HepG2 (cell line): ENCODE results near the gene IL22. TPM values are rescaled to one million over a fixed set of nuclear protein-coding genes. Genes with fewer than 3 reads are reported as not detected.

ENCODE experiments used
- ATAC-seq: fragments of 200-7000 bp; cut with Tn5 transposase; 3 replicates; pipeline ENCODE4 v1.9.1; 2020; ENCODE audit warnings: mild to moderate bottlenecking, moderate library complexity
- BruUV-seq: library from RNA; stranded (reverse); fragments of 400-500 nt; replicated peaks from 2 replicates; lab custom pipeline; 2021; lab: Mats Ljungman, UMichigan
- CTCF ChIA-PET: fragments of 300-600 bp; formaldehyde crosslinking; extraction: SDS; loops from one replicate; lab custom pipeline; 2021; ENCODE audit warnings: low total read pairs, inconsistent platforms, low intra/inter-chr PET ratio; lab: Yijun Ruan, JAX
- POLR2A ChIA-PET: fragments of 350-600 bp; sonication (Branson Sonifier 250); formaldehyde crosslinking; loops from one replicate; lab custom pipeline; 2020; ENCODE audit warnings: antibody characterized with exemption, inconsistent platforms; lab: Yijun Ruan, JAX
- DNase-seq: peaks from one replicate; pipeline ENCODE4 v3.0.0-alpha.2; 2015; ENCODE audit warnings: low spot score
- FAIRE-seq: peaks from 3 replicates; lab custom pipeline; 2011; peaks lifted over from hg19 to GRCh38; lab: Jason Lieb, UNC
- H2AFZ ChIP-seq: one replicate; pipeline ENCODE4 v1.6.1; 2011; ENCODE audit warnings: low read length, inconsistent platforms
- H3K27ac ChIP-seq: fragments of 300-600 bp; 3 replicates; pipeline ENCODE4 v1.8.0; 2011; ENCODE audit warnings: mixed run types, mild to moderate bottlenecking, mixed read lengths, low read length, inconsistent platforms; ENCODE audit not compliant: insufficient read depth; ENCODE audit errors: extremely low read length
- H3K27me3 ChIP-seq, 2 experiments: fragments of 200-600 bp in 1 of 2; 2 replicates in 1 of 2; 3 replicates in 1 of 2; pipeline versions ENCODE4 v1.6.0 to v1.8.0; 2011; ENCODE audit warnings: low read length in 2 of 2, mild to moderate bottlenecking in 2 of 2, moderate library complexity in 2 of 2, inconsistent platforms in 1 of 2; ENCODE audit not compliant: insufficient read depth in 2 of 2, control insufficient read depth in 1 of 2
- H3K36me3 ChIP-seq, 2 experiments: fragments of 200-600 bp in 1 of 2; replicated peaks in 1 of 2; 2 replicates in 1 of 2; 3 replicates in 1 of 2; pipeline versions ENCODE4 v1.5.1 to v1.8.0; 2011; ENCODE audit warnings: low read length in 2 of 2, inconsistent platforms in 1 of 2; ENCODE audit not compliant: insufficient read depth in 2 of 2, control insufficient read depth in 1 of 2
- H3K4me1 ChIP-seq: 2 replicates; pipeline ENCODE4 v1.5.1; 2012; ENCODE audit warnings: low read length, inconsistent platforms; ENCODE audit not compliant: insufficient read depth
- H3K4me2 ChIP-seq: 2 replicates; pipeline ENCODE4 v1.6.0; 2011; ENCODE audit warnings: low read depth, low read length, inconsistent platforms
- H3K4me3 ChIP-seq, 3 experiments: fragments of 200-600 bp in 1 of 3; sonication (generic), shearing (Covaris generic) in 1 of 3; replicated peaks in 1 of 3; 2 replicates each; pipeline ENCODE4 v1.5.1; 2011 to 2016; ENCODE audit warnings: low read length in 3 of 3, inconsistent platforms in 2 of 3, low read depth in 2 of 3, mild to moderate bottlenecking in 2 of 3, control low read depth in 1 of 3, mixed read lengths in 1 of 3; ENCODE audit not compliant: insufficient read depth in 1 of 3
- H3K79me2 ChIP-seq: one replicate; pipeline ENCODE4 v1.6.1; 2011; ENCODE audit warnings: low read length, inconsistent platforms; ENCODE audit not compliant: insufficient read depth
- H3K9ac ChIP-seq: 2 replicates; pipeline ENCODE4 v1.6.0; 2011; ENCODE audit warnings: mild to moderate bottlenecking, low read depth, low read length, inconsistent platforms; ENCODE audit not compliant: insufficient read depth
- H3K9me3 ChIP-seq: 2 replicates; pipeline ENCODE4 v1.5.1; 2012; ENCODE audit warnings: mild to moderate bottlenecking, low read length
- H4K20me1 ChIP-seq: 2 replicates; pipeline ENCODE4 v1.6.0; 2011; ENCODE audit warnings: inconsistent platforms, mild to moderate bottlenecking, low read length, moderate library complexity; ENCODE audit not compliant: insufficient read depth
- JARID2 ChIP-seq: sonication (generic); formaldehyde crosslinking; IDR thresholded peaks from 2 replicates; pipeline ENCODE4 v1.8.1; 2023; ENCODE audit warnings: missing genetic modification reagents, inconsistent platforms; ENCODE audit not compliant: insufficient replicate concordance
- MAFG ChIP-seq: sonication (generic); formaldehyde crosslinking; IDR thresholded peaks from 2 replicates; pipeline ENCODE4 v1.5.1; 2020; ENCODE audit warnings: mild to moderate bottlenecking, missing genetic modification reagents
- MYC ChIP-seq: sonication (generic); formaldehyde crosslinking; IDR thresholded peaks from 2 replicates; pipeline ENCODE4 v1.9.0; 2021; ENCODE audit warnings: missing genetic modification reagents, borderline replicate concordance
- RFX5 ChIP-seq: IDR thresholded peaks from 2 replicates; pipeline ENCODE4 v1.6.1; 2011; ENCODE audit warnings: low read depth, low read length, improper control_type of control experiment
- ZNF543 ChIP-seq: sonication (generic); formaldehyde crosslinking; IDR thresholded peaks from 2 replicates; pipeline ENCODE4 v1.4.0; 2020; ENCODE audit warnings: mild to moderate bottlenecking, missing genetic modification reagents
- WGBS: methylation state at CpG from one replicate; pipeline ENCODE4 v1.1.6; 2017; ENCODE audit warnings: low lambda C conversion rate; 5-methylcytosine and 5-hydroxymethylcytosine counted together
- in situ Hi-C: cut with HindIII; loops from 2 replicates; pipeline ENCODE4 v1.10.0; 2017; ENCODE audit warnings: low pct_unique_long_range_greater_than_20kb; ENCODE audit not compliant: extremely low pct_ligation_motif_present
- intact Hi-C: fragments of 100-400 bp; cut with micrococcal nuclease; formaldehyde crosslinking; loops from one replicate; pipeline ENCODE4 v1.10.0; 2022; ENCODE audit not compliant: unreplicated experiment
- polyA plus RNA-seq, 8 experiments: library from polyadenylated mRNA; depleted of rRNA in 3 of 8; stranded (reverse) in 7 of 8; unstranded in 1 of 8; fragments of >200 nt; fragmentation: Illumina TruSeq in 4 of 8; extraction: Trizol in 4 of 8; gene quantifications; 2 replicates each; pipeline versions ENCODE4 v1.2.1 to v1.2.3, GENCODE V29; 2011 to 2016; ENCODE audit warnings: low read depth in 4 of 8, missing spikeins in 1 of 8, mixed read lengths in 1 of 8; ENCODE audit not compliant: insufficient read depth in 1 of 8
- total RNA-seq, 5 experiments: library from RNA; depleted of rRNA; stranded (reverse); fragments of >200 nt; fragmentation: Illumina TruSeq; extraction: Trizol; gene quantifications; 2 replicates each; pipeline ENCODE4 v1.2.3, GENCODE V29; 2016; ENCODE audit warnings: low read depth in 1 of 5
- TF ChIP-seq, protein P1 (sequence below): sonication (generic); formaldehyde crosslinking; IDR thresholded peaks from 2 replicates; pipeline ENCODE4 v1.8.1; 2023; ENCODE audit warnings: mild to moderate bottlenecking, moderate library complexity, missing genetic modification reagents
- TF ChIP-seq, protein P2 (sequence below): sonication (generic); formaldehyde crosslinking; IDR thresholded peaks from 2 replicates; pipeline ENCODE4 v1.4.0; 2020; ENCODE audit warnings: low read depth, mild to moderate bottlenecking, missing genetic modification reagents
- TF ChIP-seq, protein P3 (sequence below): sonication (generic); formaldehyde crosslinking; IDR thresholded peaks from 2 replicates; pipeline ENCODE4 v1.9.0; 2022; ENCODE audit warnings: missing genetic modification reagents, mild to moderate bottlenecking, borderline replicate concordance
- TF ChIP-seq, protein P4 (sequence below): sonication (generic); formaldehyde crosslinking; IDR thresholded peaks from 2 replicates; pipeline ENCODE4 v1.4.0; 2020; ENCODE audit warnings: missing genetic modification reagents, borderline replicate concordance

Gene IL22
- total and polyA plus RNA-seq, 2 of the 13 experiments (the other 11 are each of a cell fraction or from before 2014, with no cell fraction given): not detected

DNA sequence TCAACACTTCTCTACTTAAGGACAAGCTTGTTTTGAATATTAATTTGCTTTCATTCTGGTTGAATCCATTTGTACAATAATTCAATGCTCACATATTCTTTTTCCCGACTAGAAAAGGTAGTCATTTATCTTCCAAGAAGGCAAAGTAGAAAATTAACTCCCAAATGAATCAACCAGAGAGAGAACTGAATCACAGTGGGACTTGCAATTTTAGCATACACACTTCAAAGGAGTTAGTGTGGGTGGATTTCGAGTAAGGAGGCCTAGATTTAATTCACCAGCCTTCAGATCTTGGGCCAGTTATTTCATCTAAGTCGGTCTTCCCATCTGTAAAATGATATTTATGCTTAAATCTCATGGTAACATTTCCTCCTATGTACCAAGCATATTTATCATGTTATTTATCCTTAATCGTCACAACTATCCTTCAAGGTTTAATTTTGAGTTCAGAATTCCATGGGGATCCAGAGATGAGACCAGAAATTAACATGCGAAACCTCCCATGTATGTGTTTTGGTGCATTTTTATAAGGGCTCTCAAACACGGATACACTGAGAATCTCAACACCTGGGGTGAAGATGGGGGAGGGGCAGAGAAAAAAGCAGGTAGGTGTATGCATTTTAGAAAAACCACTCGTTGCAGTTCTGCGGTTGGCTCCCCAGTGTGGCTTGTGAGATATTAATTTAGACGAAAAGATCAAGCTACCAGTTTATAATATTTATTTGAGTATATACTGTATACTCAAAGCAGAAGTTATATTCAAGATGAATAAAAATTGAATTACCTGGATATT, 38.9 kb upstream of the IL22 start:
- FAIRE-seq (no peak), DNase-seq (no peak), ATAC-seq (no peak)
- Histone ChIP-seq H4K20me1 (no peaks in the 10 kb centered on the region), H3K36me3 (no peaks in the 10 kb centered on the region; a peak in 1 of 5 replicates), H3K27ac (no peak overlapping the region), H3K4me1 (no peaks in the 10 kb centered on the region), H3K4me2 (no peak overlapping the region), H3K79me2 (no peaks in the 10 kb centered on the region), H3K27me3 (no peaks in the 10 kb centered on the region), H2AFZ (no peak overlapping the region), H3K9me3 (no peaks in the 10 kb centered on the region), H3K4me3 (no peak overlapping the region), H3K9ac (no peak overlapping the region)
- TF ChIP-seq ZNF543 (CRISPR knock-in tag) (no peak), MYC (CRISPR knock-in tag) (no peak), RFX5 (no peak), MAFG (CRISPR knock-in tag) (no peak), JARID2 (CRISPR knock-in tag) (no peak)
- TF ChIP-seq, protein P1, sequence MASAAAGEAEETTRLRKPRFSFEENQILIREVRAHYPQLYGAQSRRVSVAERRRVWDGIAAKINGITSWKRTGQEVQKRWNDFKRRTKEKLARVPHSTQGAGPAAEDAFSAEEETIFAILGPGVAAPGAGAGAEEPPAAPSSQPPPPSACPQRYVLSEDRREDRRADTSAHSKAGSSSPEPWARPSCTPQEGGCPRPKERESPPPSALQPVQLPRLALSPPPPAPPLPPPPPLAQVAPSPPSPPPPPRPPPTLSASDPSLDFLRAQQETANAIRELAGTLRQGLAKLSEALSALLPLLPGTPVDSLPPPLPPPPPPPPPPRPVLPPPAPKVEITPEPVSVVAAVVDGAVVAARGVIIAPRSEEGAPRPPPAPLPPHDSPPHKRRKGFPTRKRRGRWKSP (CRISPR knock-in tag): no peak
- TF ChIP-seq, protein P2, sequence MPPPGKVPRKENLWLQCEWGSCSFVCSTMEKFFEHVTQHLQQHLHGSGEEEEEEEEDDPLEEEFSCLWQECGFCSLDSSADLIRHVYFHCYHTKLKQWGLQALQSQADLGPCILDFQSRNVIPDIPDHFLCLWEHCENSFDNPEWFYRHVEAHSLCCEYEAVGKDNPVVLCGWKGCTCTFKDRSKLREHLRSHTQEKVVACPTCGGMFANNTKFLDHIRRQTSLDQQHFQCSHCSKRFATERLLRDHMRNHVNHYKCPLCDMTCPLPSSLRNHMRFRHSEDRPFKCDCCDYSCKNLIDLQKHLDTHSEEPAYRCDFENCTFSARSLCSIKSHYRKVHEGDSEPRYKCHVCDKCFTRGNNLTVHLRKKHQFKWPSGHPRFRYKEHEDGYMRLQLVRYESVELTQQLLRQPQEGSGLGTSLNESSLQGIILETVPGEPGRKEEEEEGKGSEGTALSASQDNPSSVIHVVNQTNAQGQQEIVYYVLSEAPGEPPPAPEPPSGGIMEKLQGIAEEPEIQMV: no peak
- TF ChIP-seq, protein P3, sequence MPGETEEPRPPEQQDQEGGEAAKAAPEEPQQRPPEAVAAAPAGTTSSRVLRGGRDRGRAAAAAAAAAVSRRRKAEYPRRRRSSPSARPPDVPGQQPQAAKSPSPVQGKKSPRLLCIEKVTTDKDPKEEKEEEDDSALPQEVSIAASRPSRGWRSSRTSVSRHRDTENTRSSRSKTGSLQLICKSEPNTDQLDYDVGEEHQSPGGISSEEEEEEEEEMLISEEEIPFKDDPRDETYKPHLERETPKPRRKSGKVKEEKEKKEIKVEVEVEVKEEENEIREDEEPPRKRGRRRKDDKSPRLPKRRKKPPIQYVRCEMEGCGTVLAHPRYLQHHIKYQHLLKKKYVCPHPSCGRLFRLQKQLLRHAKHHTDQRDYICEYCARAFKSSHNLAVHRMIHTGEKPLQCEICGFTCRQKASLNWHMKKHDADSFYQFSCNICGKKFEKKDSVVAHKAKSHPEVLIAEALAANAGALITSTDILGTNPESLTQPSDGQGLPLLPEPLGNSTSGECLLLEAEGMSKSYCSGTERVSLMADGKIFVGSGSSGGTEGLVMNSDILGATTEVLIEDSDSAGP (CRISPR knock-in tag): no peak
- TF ChIP-seq, protein P4, sequence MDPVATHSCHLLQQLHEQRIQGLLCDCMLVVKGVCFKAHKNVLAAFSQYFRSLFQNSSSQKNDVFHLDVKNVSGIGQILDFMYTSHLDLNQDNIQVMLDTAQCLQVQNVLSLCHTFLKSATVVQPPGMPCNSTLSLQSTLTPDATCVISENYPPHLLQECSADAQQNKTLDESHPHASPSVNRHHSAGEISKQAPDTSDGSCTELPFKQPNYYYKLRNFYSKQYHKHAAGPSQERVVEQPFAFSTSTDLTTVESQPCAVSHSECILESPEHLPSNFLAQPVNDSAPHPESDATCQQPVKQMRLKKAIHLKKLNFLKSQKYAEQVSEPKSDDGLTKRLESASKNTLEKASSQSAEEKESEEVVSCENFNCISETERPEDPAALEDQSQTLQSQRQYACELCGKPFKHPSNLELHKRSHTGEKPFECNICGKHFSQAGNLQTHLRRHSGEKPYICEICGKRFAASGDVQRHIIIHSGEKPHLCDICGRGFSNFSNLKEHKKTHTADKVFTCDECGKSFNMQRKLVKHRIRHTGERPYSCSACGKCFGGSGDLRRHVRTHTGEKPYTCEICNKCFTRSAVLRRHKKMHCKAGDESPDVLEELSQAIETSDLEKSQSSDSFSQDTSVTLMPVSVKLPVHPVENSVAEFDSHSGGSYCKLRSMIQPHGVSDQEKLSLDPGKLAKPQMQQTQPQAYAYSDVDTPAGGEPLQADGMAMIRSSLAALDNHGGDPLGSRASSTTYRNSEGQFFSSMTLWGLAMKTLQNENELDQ (CRISPR knock-in tag): no peak
- in situ Hi-C loops: no loop called here
- 88% methylated on average over 9 of the region's 9 CpGs for WGBS
- no TSS peak for BruUV-seq
- ChIA-PET POLR2A (no interaction called here), CTCF (no interaction called here)
- intact Hi-C loops: no loop called here
